Endothelial cell (in vitro differentiated cells): Measurements from ENCODE around the gene TBC1D3B. TPM values are rescaled to one million over a fixed set of nuclear protein-coding genes. Genes with fewer than 3 reads are reported as not detected.
"Not testable (repeated sequence)": the region's sequence is repeated elsewhere in the genome, so short reads cannot be mapped to it uniquely, and the experiment has no call there.

Experiments
- DNase-seq: peaks from one replicate; pipeline ENCODE4 v3.0.0; 2021; ENCODE audit warnings: low spot score
- H3K27ac Mint-ChIP-seq: one replicate; pipeline ENCODE4 v1.8.0; 2021; ENCODE audit warnings: mixed read lengths, inconsistent platforms; ENCODE audit not compliant: unreplicated experiment
- H3K27me3 Mint-ChIP-seq: one replicate; pipeline ENCODE4 v1.8.0; 2021; ENCODE audit warnings: mild to moderate bottlenecking, moderate library complexity, mixed read lengths, inconsistent platforms; ENCODE audit not compliant: unreplicated experiment
- H3K36me3 Mint-ChIP-seq: one replicate; pipeline ENCODE4 v1.8.0; 2021; ENCODE audit warnings: mild to moderate bottlenecking, low read depth, mixed read lengths, inconsistent platforms; ENCODE audit not compliant: unreplicated experiment
- H3K4me1 Mint-ChIP-seq: one replicate; pipeline ENCODE4 v1.8.0; 2021; ENCODE audit warnings: mild to moderate bottlenecking, mixed read lengths, inconsistent platforms; ENCODE audit not compliant: unreplicated experiment
- H3K4me3 Mint-ChIP-seq: one replicate; pipeline ENCODE4 v1.8.0; 2021; ENCODE audit warnings: mild to moderate bottlenecking, mixed read lengths, inconsistent platforms; ENCODE audit not compliant: unreplicated experiment
- H3K9me3 Mint-ChIP-seq: one replicate; pipeline ENCODE4 v1.8.0; 2021; ENCODE audit warnings: mixed read lengths, inconsistent platforms; ENCODE audit not compliant: unreplicated experiment
- total RNA-seq: library from RNA; stranded (reverse); fragmentation: NEBNext Ultra II Directional; extraction: Animal tissue kit (Norgen Biotek cat#: 25700); gene quantifications from one replicate; pipeline ENCODE4 v1.2.1, GENCODE V29; 2021; ENCODE audit not compliant: unreplicated experiment
- TF ChIP-seq, protein P1 (sequence below): fragments of 200-600 bp; sonication (generic); IDR thresholded peaks from one replicate; pipeline ENCODE4 v1.5.0; 2021; ENCODE audit warnings: antibody characterized with exemption; ENCODE audit not compliant: unreplicated experiment

TBC1D3B gene
- total RNA-seq, 1 donor from 2014 or later: 8.9 TPM

DNA sequence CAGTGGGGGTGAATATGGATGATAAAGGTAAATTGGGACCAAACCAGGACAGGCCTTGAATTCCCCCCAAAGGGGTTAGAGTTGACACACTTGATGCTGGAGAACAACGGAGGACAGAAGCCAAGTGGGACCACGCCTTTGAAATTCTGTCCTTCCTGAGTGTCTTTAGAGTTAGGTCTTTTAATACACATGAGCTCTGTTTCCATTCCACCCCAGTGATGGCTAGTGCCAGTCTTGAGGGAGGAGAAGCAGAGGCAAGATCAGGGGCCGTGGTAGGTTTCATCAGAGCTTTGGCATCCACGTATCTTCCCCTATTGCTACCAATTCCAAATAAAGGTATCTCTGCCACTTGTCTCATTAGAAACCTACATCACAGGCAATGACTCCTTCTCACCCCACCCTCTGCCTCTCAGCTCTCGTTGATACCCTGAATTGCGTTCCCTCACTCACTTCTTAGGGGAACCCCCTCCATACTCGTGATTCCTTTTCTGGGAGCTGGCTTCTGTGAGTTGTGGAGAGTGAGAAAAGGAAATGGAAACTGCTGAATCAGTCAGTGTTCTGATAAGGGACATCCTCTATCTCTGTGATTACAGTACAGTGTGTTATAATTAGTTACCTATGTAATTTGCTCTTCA, 22.5 kb upstream of the TBC1D3B start:
- Mint-ChIP-seq H3K27me3 (peaks cover 5% of the 10 kb centered on the region), H3K36me3 (no peaks in the 10 kb centered on the region), H3K4me1 (peaks cover 41% of the 10 kb centered on the region), H3K27ac (no peak overlapping the region), H3K4me3 (no peak overlapping the region), H3K9me3 (no peaks in the 10 kb centered on the region)
- DNase-seq: no peak
- TF ChIP-seq, protein P1, sequence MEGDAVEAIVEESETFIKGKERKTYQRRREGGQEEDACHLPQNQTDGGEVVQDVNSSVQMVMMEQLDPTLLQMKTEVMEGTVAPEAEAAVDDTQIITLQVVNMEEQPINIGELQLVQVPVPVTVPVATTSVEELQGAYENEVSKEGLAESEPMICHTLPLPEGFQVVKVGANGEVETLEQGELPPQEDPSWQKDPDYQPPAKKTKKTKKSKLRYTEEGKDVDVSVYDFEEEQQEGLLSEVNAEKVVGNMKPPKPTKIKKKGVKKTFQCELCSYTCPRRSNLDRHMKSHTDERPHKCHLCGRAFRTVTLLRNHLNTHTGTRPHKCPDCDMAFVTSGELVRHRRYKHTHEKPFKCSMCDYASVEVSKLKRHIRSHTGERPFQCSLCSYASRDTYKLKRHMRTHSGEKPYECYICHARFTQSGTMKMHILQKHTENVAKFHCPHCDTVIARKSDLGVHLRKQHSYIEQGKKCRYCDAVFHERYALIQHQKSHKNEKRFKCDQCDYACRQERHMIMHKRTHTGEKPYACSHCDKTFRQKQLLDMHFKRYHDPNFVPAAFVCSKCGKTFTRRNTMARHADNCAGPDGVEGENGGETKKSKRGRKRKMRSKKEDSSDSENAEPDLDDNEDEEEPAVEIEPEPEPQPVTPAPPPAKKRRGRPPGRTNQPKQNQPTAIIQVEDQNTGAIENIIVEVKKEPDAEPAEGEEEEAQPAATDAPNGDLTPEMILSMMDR: no peak

DNA sequence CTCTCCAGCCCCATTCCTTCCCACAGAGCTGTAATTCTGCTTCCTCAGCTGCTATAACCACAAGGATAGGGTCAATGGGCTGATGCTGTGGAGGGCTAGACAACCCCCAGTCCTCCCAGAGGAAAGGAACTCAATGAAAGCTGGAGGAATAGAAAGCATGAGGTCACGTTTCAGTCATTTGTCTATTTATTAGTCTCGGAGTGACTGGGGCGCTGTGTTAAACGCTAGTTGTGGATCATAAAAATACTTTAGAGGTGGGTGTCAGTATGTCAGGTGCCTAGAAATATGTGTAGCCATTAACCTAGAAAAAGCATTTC, 20.9 kb upstream of the TBC1D3B start:
- DNase-seq: no peak
- H3K36me3 Mint-ChIP-seq: no peaks in the 10 kb centered on the region
- H3K27ac Mint-ChIP-seq: no peak overlapping the region
- no peak overlapping the region for H3K4me3 Mint-ChIP-seq
- TF ChIP-seq, protein P1: no peak
- peaks cover 39% of the 10 kb centered on the region for H3K4me1 Mint-ChIP-seq
- H3K27me3 Mint-ChIP-seq: peaks cover 5% of the 10 kb centered on the region
- no peaks in the 10 kb centered on the region for H3K9me3 Mint-ChIP-seq

DNA sequence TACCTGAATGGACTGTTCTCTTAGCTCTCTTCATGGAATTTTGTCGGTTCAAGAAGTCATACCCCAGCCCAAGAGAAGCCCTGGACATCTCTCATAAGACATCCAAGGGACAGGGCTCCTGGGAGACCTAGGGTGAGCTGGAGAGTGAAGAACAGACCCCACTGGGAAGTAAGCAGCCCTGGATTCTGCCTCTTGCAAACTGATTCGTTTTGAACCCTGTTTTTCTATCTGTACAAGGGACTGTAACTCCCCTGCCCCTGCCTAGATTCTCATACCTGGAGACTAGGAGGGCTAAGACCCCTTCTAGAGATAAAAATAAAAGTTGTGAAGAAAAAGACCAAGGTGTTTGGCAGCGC, 19.7 kb upstream of the TBC1D3B start:
- Mint-ChIP-seq H3K27me3 (peaks cover 3% of the 10 kb centered on the region), H3K4me1 (peaks cover 51% of the 10 kb centered on the region), H3K27ac (peak overlapping the region; percentile 62), H3K9me3 (no peaks in the 10 kb centered on the region), H3K36me3 (no peaks in the 10 kb centered on the region), H3K4me3 (no peak overlapping the region)
- TF ChIP-seq, protein P1: no peak
- DNase-seq: no peak

DNA sequence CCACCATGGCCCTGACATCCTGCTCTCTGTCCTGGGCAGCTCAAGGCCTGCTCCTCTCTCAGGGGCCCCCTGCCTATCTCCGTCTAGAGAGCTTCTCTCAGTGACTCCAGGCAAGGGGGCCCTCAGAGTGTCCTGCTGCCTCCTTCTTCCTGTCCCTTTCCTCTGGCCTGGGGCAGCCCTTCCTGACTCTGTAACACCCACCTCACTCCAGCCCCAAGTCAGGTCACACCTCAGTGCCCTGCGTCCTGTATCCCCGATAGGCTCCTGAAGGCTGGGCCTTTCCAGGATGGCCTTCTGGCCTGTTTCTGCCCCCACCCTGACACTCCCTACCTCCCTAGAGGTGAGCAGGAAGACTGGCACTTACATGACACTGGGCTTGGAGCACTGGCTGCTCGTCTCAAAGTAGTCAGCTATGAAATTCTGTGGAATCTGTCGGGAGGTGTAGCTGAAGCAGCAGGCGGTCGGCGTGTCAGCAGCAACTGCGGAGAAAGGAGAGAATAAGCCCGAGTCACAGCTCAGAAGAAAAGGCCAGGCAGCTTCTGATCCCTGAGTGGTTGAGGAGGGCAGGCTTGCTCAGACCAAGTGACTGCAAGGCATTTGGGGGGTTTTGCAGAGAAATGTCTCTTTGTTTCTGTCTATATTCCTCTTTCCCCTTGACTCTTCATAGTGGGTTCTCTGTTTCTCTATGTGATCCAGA, 19.1 kb upstream of the TBC1D3B start:
- Mint-ChIP-seq H3K27ac (peak overlapping the region; percentile 62), H3K27me3 (peaks cover 3% of the 10 kb centered on the region), H3K4me1 (peaks cover 56% of the 10 kb centered on the region), H3K9me3 (no peaks in the 10 kb centered on the region), H3K36me3 (no peaks in the 10 kb centered on the region), H3K4me3 (no peak overlapping the region)
- DNase-seq: peak; percentile 48
- TF ChIP-seq, protein P1: no peak

DNA sequence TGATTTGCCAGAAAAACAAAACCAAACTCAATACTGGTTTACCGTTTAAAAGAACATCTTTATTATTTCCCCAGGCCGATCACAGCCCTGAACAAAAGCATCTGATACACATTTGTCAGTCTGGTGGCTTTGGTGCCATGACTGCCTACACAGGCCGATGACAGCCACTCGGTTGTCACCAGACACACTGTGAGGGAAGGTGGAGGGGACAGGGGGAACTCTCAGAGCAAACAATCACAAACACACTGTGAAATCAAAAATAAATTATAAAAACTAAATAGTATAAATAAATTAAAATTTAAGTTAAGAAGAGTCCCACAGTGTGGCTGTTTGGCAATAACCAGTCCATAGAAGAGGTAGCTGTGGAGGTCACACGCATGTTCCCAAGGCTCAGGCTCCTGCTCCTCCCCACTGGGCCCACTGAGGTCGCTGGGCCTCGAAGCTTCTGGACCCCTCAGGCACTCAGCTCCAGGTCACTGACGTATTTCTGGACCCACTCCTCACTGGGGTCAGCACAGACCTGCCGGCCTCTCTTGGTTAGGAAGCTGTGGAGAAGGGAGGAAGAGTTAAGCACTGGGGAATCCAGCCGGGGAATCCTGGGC, 18.5 kb upstream of the TBC1D3B start:
- DNase-seq, H3K27me3 Mint-ChIP-seq, H3K4me3 Mint-ChIP-seq, H3K36me3 Mint-ChIP-seq, H3K9me3 Mint-ChIP-seq: not testable (repeated sequence)
- Mint-ChIP-seq H3K27ac (peak overlapping the region; percentile 6), H3K4me1 (peaks cover 63% of the 10 kb centered on the region)

DNA sequence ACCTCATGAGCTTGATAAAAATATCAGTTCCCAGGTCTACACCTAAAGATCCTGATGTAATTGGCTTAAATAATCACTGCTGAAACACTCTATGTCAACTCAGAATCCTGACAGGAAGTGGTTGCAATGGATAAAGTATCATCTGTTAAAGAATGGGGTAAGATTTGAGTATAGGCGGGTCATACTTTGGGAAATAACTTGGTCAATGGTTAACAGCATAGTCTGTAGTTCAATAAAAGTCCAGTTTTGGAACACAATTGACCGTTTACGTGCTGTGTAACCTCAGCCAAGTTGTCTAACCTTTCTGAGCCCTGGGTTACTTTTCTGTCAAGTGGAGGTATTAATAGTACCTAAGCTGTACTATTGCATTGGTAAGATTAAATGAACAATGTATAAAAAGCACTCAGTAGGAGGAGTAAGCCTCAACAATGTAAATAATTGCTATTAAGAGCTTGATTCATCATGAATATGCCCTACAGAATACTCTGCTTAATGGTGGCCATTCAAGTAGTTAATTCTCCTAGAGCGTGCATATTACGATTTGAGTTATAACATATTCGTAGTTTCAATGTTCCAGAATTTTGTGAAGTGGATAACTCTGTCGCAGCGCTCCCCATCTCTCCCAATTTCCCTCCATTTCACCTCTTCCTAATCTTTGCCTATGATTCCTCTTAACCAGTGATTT, 17.9 kb upstream of the TBC1D3B start:
- not testable (repeated sequence) for H3K36me3 Mint-ChIP-seq, DNase-seq, H3K4me3 Mint-ChIP-seq, H3K27me3 Mint-ChIP-seq, H3K9me3 Mint-ChIP-seq
- Mint-ChIP-seq H3K27ac (peak overlapping the region; percentile 6), H3K4me1 (peaks cover 62% of the 10 kb centered on the region)
